Erythroblast (primary cell): ENCODE measurements around the gene PCBP2.
"Not testable (repeated sequence)": the region's sequence is repeated elsewhere in the genome, so short reads cannot be mapped to it uniquely, and the experiment has no call there.

Experiments used
- GATA1 ChIP-seq: IDR thresholded peaks from 2 replicates; pipeline ENCODE4 v1.6.1; 2011; ENCODE audit warnings: low read depth, mild to moderate bottlenecking, control low read depth, low read length, moderate library complexity
- POLR2A ChIP-seq: IDR thresholded peaks from 2 replicates; pipeline ENCODE4 v1.6.1; 2011; ENCODE audit warnings: mild to moderate bottlenecking, low read length

DNA sequence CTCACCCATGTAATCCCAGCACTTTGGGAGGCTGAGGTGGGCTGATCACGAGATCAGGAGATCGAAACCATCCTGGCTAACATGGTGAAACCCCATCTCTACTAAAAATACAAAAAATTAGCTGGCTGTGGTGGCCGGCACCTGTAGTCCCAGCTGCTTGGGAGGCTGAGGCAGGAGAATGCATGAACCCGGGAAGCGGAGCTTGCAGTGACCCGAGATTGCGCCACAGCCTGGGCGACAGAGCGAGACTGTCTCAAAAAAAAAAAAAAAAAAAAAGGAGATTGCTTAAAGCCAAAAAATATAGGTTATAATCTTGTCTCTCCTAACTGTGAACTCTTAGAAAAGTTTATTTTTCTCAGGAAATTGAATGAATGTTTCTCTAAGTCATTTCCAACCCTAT, 16.6 kb upstream of the PCBP2 start:
- not testable (repeated sequence) for TF ChIP-seq POLR2A, GATA1
